Stimulated activated CD4-positive, alpha-beta T cell treated with anti-CD3 and anti-CD28 coated beads, Interleukin-12 subunit alpha, Interleukin-12 subunit beta, amount 100 ng/mL, for 24 hours (primary cell): Measurements from ENCODE around the gene RHBDL3.
"Not testable (repeated sequence)": the region's sequence is repeated elsewhere in the genome, so short reads cannot be mapped to it uniquely, and the experiment has no call there.

Experiments used
- DNase-seq, 2 experiments: peaks; one replicate each; pipeline ENCODE4 v3.0.0-alpha.2; 2020; ENCODE audit warnings: low read depth in 2 of 2

The RHBDL3 gene

GRCh38 chr17:32265192-32265923 is at the start of gene RHBDL3:
TSS of gene RHBDL3 (plus strand) at chr17:32265832. CDS start at chr17:32266190, 358 bp downstream.
- DNase-seq: no peak

GRCh38 chr17:32222621-32223020 is 43.0 kb upstream of the RHBDL3 start:
- no peak for DNase-seq

GRCh38 chr17:32223703-32224102 is 41.9 kb upstream of the RHBDL3 start:
- no peak for DNase-seq

GRCh38 chr17:32226886-32227285 is 38.7 kb upstream of the RHBDL3 start:
- no peak for DNase-seq

- DNase-seq: no peak
Observed at GRCh38 chr17:32227910-32228309, 37.7 kb upstream of the RHBDL3 start.

GRCh38 chr17:32235588-32235987 is 30.0 kb upstream of the RHBDL3 start:
- DNase-seq: no peak

GRCh38 chr17:32239456-32239855 is 26.2 kb upstream of the RHBDL3 start:
- no peak for DNase-seq

GRCh38 chr17:32240750-32241149 is 24.9 kb upstream of the RHBDL3 start:
- DNase-seq: no peak

- no peak for DNase-seq
Observed at GRCh38 chr17:32241640-32242039, 24.0 kb upstream of the RHBDL3 start.

- DNase-seq: no peak
Observed at GRCh38 chr17:32249475-32249874, 16.2 kb upstream of the RHBDL3 start.

GRCh38 chr17:32253117-32253611 is 12.5 kb upstream of the RHBDL3 start:
- DNase-seq: peak; percentile 31 to 70

GRCh38 chr17:32256012-32256700 is 9.5 kb upstream of the RHBDL3 start:
- DNase-seq: no peak

GRCh38 chr17:32256701-32257019 is 9.0 kb upstream of the RHBDL3 start:
- no peak for DNase-seq

- DNase-seq: no peak
Observed at GRCh38 chr17:32258383-32259140, 7.1 kb upstream of the RHBDL3 start.

GRCh38 chr17:32259586-32259985 is 6.0 kb upstream of the RHBDL3 start:
- DNase-seq: no peak

- no peak for DNase-seq
Observed at GRCh38 chr17:32261417-32261736, 4.3 kb upstream of the RHBDL3 start.

GRCh38 chr17:32261936-32262510 is 3.6 kb upstream of the RHBDL3 start:
- no peak for DNase-seq

GRCh38 chr17:32263515-32263914 is 2.1 kb upstream of the RHBDL3 start:
- not testable (repeated sequence) for DNase-seq

GRCh38 chr17:32264140-32264799 is 1.4 kb upstream of the RHBDL3 start:
- DNase-seq: no peak

- DNase-seq: no peak
Observed at GRCh38 chr17:32264823-32265191, 825 bp upstream of the RHBDL3 start.

GRCh38 chr17:32266051-32266388 is 388 bp downstream of the RHBDL3 start:
- DNase-seq: no peak
